GM12878 (cell line): ENCODE results near the gene TNFRSF1B.

Experiments
- CEBPB ChIP-seq, 2 experiments: fragments of 150-350 bp in 1 of 2; IDR thresholded peaks; 2 replicates each; pipeline ENCODE4 v1.6.1; 2012 to 2014; ENCODE audit warnings: low read depth in 2 of 2, low read length in 2 of 2, borderline replicate concordance in 1 of 2, inconsistent platforms in 1 of 2
- EGR1 ChIP-seq, 2 experiments: IDR thresholded peaks; 1 replicate in 1 of 2; 2 replicates in 1 of 2; pipeline ENCODE4 v1.6.1; 2011 to 2012; ENCODE audit warnings: low read depth in 2 of 2, low read length in 2 of 2, borderline replicate concordance in 1 of 2, mild to moderate bottlenecking in 1 of 2, moderate library complexity in 1 of 2
- POLR2A ChIP-seq: IDR thresholded peaks from 2 replicates; pipeline ENCODE4 v1.6.1; 2011; ENCODE audit warnings: low read depth, mild to moderate bottlenecking, low read length
- TF ChIP-seq, protein P1 (sequence below), 3 experiments: IDR thresholded peaks in 2 of 3; conservative IDR thresholded peaks in 1 of 3; 2 replicates each; pipeline ENCODE4 v1.5.1; 2011; ENCODE audit warnings: low read depth in 3 of 3, low read length in 3 of 3, mild to moderate bottlenecking in 3 of 3, control low read depth in 2 of 3, moderate library complexity in 2 of 3, inconsistent platforms in 1 of 3, mixed read lengths in 1 of 3; ENCODE audit not compliant: control insufficient read depth in 2 of 3, insufficient read depth in 1 of 3; ENCODE audit errors: extremely low read depth in 1 of 3

DNA sequence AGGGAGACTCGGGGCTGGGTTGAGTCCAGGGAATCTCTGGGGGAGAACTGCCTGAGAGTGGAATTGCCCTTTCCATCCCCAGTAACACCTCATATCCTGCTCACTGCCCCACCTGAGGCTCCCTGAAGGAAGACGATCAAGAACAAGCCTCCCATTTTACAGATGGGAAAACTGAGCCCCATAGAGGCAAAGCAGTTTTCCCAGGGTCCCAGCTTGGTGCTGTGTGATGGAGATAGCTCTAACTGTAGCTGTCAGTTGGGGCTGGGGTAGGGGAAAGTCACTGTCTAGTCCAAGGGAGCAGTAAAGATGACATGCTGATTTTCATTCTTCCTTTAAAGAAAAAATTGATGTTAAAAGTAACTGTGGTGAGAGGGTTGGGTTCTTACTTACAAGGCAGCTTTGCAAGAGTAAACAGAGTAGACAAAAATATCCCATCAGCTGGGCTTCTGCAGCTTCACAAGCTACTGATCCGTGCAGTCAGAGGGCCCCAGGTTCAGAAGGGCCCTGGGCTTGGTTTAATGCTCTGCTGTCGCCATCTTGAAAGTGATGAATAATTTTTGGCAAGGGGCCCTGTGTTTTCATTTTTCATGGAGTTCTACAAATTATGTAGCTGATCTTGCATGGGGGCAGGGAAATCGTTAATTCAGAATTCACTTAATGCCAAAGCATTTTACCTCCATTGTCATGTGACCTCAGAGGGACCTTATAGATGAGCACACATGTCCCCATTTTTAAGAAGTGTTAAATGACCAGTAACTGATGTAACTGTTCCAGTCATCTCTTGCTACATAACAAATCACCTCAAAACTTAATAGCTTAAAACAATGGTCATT, 17.6 kb upstream of the TNFRSF1B start:
- TF ChIP-seq POLR2A, result peak; percentile 22; the same call in 1 of the 2 replicates
- TF ChIP-seq EGR1 (IDR thresholded peaks at IDR 0.05; ENCODE audit: borderline replicate concordance in 1 of 2, low read depth in 2 of 2, low read length in 2 of 2), result no peak
- peak in 1 of 2 experiments; percentile 60; a peak in 1 of 4 replicates for TF ChIP-seq CEBPB (IDR thresholded peaks at IDR 0.05; ENCODE audit: borderline replicate concordance in 1 of 2, low read depth in 2 of 2, low read length in 2 of 2)
- TF ChIP-seq, protein P1, sequence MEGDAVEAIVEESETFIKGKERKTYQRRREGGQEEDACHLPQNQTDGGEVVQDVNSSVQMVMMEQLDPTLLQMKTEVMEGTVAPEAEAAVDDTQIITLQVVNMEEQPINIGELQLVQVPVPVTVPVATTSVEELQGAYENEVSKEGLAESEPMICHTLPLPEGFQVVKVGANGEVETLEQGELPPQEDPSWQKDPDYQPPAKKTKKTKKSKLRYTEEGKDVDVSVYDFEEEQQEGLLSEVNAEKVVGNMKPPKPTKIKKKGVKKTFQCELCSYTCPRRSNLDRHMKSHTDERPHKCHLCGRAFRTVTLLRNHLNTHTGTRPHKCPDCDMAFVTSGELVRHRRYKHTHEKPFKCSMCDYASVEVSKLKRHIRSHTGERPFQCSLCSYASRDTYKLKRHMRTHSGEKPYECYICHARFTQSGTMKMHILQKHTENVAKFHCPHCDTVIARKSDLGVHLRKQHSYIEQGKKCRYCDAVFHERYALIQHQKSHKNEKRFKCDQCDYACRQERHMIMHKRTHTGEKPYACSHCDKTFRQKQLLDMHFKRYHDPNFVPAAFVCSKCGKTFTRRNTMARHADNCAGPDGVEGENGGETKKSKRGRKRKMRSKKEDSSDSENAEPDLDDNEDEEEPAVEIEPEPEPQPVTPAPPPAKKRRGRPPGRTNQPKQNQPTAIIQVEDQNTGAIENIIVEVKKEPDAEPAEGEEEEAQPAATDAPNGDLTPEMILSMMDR (IDR thresholded peaks at IDR 0.05 in 2 of 3, conservative IDR thresholded peaks at IDR 0.05 in 1 of 3; ENCODE audit: control insufficient read depth in 2 of 3, extremely low read depth in 1 of 3, insufficient read depth in 1 of 3, low read depth in 3 of 3, low read length in 3 of 3), result no peak
